IMR-90 (cell line): ENCODE measurements around the gene COL5A1. TPM values are rescaled to one million over a fixed set of nuclear protein-coding genes. Genes with fewer than 3 reads are reported as not detected.

Source experiments
- ATAC-seq: fragments of 200-7000 bp; cut with Tn5 transposase; 2 replicates; pipeline ENCODE4 v1.9.1; 2020; ENCODE audit warnings: low read depth, mild to moderate bottlenecking, moderate library complexity
- BruUV-seq: library from RNA; stranded (reverse); fragments of 400-500 nt; replicated peaks from 2 replicates; lab custom pipeline; 2021; lab: Mats Ljungman, UMichigan
- CTCF ChIA-PET: fragments of 300-600 bp; formaldehyde crosslinking; extraction: SDS; loops from one replicate; lab custom pipeline; 2021; ENCODE audit warnings: antibody characterized with exemption; lab: Yijun Ruan, JAX
- POLR2A ChIA-PET: fragments of 300-600 bp; sonication (Branson Sonifier 250); formaldehyde crosslinking; loops from one replicate; lab custom pipeline; 2022; ENCODE audit warnings: antibody characterized with exemption; ENCODE audit not compliant: unreplicated experiment; lab: Charles Lee
- DNase-seq: peaks from one replicate; pipeline ENCODE4 v3.0.0; 2013
- H2AFZ ChIP-seq: replicated peaks from 2 replicates; pipeline ENCODE3; 2013; ENCODE audit warnings: low read length, mild to moderate bottlenecking; ENCODE audit not compliant: poor library complexity
- H2AK5ac ChIP-seq: 2 replicates; pipeline ENCODE4 v1.6.1; 2013; ENCODE audit warnings: low read depth, low read length, inconsistent platforms
- H2AK9ac ChIP-seq: replicated peaks from 2 replicates; pipeline ENCODE3; 2013; ENCODE audit warnings: mild to moderate bottlenecking, low read depth, low read length, moderate library complexity; ENCODE audit not compliant: poor library complexity
- H2BK120ac ChIP-seq: 2 replicates; pipeline ENCODE4 v1.6.1; 2013; ENCODE audit warnings: low read depth, low read length, inconsistent platforms
- H2BK15ac ChIP-seq: 3 replicates; pipeline ENCODE4 v1.6.1; 2013; ENCODE audit warnings: low read depth, low read length, inconsistent platforms
- H2BK20ac ChIP-seq: 2 replicates; pipeline ENCODE4 v1.6.1; 2013; ENCODE audit warnings: low read depth, mild to moderate bottlenecking, inconsistent platforms, low read length, moderate library complexity
- H2BK5ac ChIP-seq: 2 replicates; pipeline ENCODE4 v1.6.1; 2013; ENCODE audit warnings: mild to moderate bottlenecking, low read depth, low read length, inconsistent platforms; ENCODE audit not compliant: poor library complexity, severe bottlenecking
- H3K14ac ChIP-seq: replicated peaks from 2 replicates; pipeline ENCODE4 v1.6.1; 2013; ENCODE audit warnings: low read depth, low read length, inconsistent platforms
- H3K18ac ChIP-seq: 2 replicates; pipeline ENCODE4 v1.6.1; 2013; ENCODE audit warnings: low read depth, low read length, control low read depth
- H3K23ac ChIP-seq: 2 replicates; pipeline ENCODE4 v1.6.1; 2013; ENCODE audit warnings: low read depth, low read length, inconsistent platforms
- H3K27ac ChIP-seq: 2 replicates; pipeline ENCODE4 v1.5.1; 2013; ENCODE audit warnings: mild to moderate bottlenecking, control low read depth, low read length; ENCODE audit not compliant: insufficient read depth
- H3K27me3 ChIP-seq: 2 replicates; pipeline ENCODE4 v1.6.1; 2013; ENCODE audit warnings: low read length; ENCODE audit not compliant: control insufficient read depth, insufficient read depth
- H3K36me3 ChIP-seq: 2 replicates; pipeline ENCODE4 v1.6.1; 2013; ENCODE audit warnings: low read length, mixed read lengths; ENCODE audit not compliant: control insufficient read depth, insufficient read depth
- H3K4ac ChIP-seq: 2 replicates; pipeline ENCODE4 v1.6.1; 2013; ENCODE audit warnings: low read depth, low read length, inconsistent platforms
- H3K4me1 ChIP-seq: 2 replicates; pipeline ENCODE4 v1.6.1; 2013; ENCODE audit warnings: low read length, mixed read lengths; ENCODE audit not compliant: control insufficient read depth, insufficient read depth
- H3K4me2 ChIP-seq: 2 replicates; pipeline ENCODE4 v1.6.1; 2013; ENCODE audit warnings: low read depth, mild to moderate bottlenecking, control low read depth, low read length, moderate library complexity
- H3K4me3 ChIP-seq: 2 replicates; pipeline ENCODE4 v1.5.1; 2013; ENCODE audit warnings: low read depth, mild to moderate bottlenecking, control low read depth, low read length, moderate library complexity; ENCODE audit not compliant: insufficient read depth
- H3K56ac ChIP-seq: 2 replicates; pipeline ENCODE4 v1.6.1; 2013; ENCODE audit warnings: low read length, inconsistent platforms; ENCODE audit not compliant: insufficient read depth; ENCODE audit errors: extremely low read depth
- H3K79me1 ChIP-seq, 2 experiments: 2 replicates each; pipeline ENCODE4 v1.6.1; 2013; ENCODE audit warnings: low read length in 2 of 2, inconsistent platforms in 1 of 2, low read depth in 1 of 2
- H3K9ac ChIP-seq: 2 replicates; pipeline ENCODE4 v1.6.1; 2013; ENCODE audit warnings: low read depth, low read length, control low read depth
- H3K9me1 ChIP-seq: 2 replicates; pipeline ENCODE4 v1.6.1; 2013; ENCODE audit warnings: low read length, inconsistent platforms; ENCODE audit not compliant: insufficient read depth
- H3K9me3 ChIP-seq: 2 replicates; pipeline ENCODE4 v1.6.1; 2013; ENCODE audit warnings: low read length; ENCODE audit not compliant: control insufficient read depth, insufficient read depth
- H4K20me1 ChIP-seq: 2 replicates; pipeline ENCODE4 v1.6.1; 2013; ENCODE audit warnings: low read length, inconsistent platforms; ENCODE audit not compliant: insufficient read depth
- H4K5ac ChIP-seq: 2 replicates; pipeline ENCODE4 v1.6.1; 2013; ENCODE audit warnings: mild to moderate bottlenecking, low read depth, low read length, control low read depth
- H4K8ac ChIP-seq, 2 experiments: 2 replicates each; pipeline ENCODE4 v1.6.1; 2013; ENCODE audit warnings: low read depth in 2 of 2, low read length in 2 of 2, control low read depth in 1 of 2, inconsistent platforms in 1 of 2
- H4K91ac ChIP-seq: 2 replicates; pipeline ENCODE4 v1.6.1; 2013; ENCODE audit warnings: low read depth, low read length, inconsistent platforms; ENCODE audit not compliant: insufficient read depth
- BHLHE40 ChIP-seq: fragments of 150-350 bp; IDR thresholded peaks from 2 replicates; pipeline ENCODE4 v1.6.1; 2016; ENCODE audit warnings: mild to moderate bottlenecking, low read depth, low read length
- CHD1 ChIP-seq: IDR thresholded peaks from 2 replicates; pipeline ENCODE4 v1.6.1; 2012; ENCODE audit warnings: low read depth, low read length, improper control_type of control experiment
- FOS ChIP-seq: fragments of 150-350 bp; IDR thresholded peaks from 2 replicates; pipeline ENCODE4 v1.6.1; 2016; ENCODE audit warnings: low read depth, low read length
- MAFK ChIP-seq: IDR thresholded peaks from 2 replicates; pipeline ENCODE4 v1.6.1; 2012; ENCODE audit warnings: low read depth, low read length, improper control_type of control experiment
- MAZ ChIP-seq: IDR thresholded peaks from 2 replicates; pipeline ENCODE4 v1.6.1; 2012; ENCODE audit warnings: low read depth, mild to moderate bottlenecking, low read length, improper control_type of control experiment, moderate library complexity, borderline replicate concordance
- NFE2L2 ChIP-seq: fragments of 150-350 bp; IDR thresholded peaks from 2 replicates; pipeline ENCODE4 v1.6.1; 2016; ENCODE audit warnings: low read depth, mild to moderate bottlenecking, low read length
- RAD21 ChIP-seq: IDR thresholded peaks from 2 replicates; pipeline ENCODE4 v1.6.1; 2012; ENCODE audit warnings: low read length, improper control_type of control experiment
- RCOR1 ChIP-seq: IDR thresholded peaks from 2 replicates; pipeline ENCODE4 v1.6.1; 2012; ENCODE audit warnings: mild to moderate bottlenecking, low read length, improper control_type of control experiment; ENCODE audit not compliant: insufficient replicate concordance
- WGBS, 2 experiments: methylation state at CpG; one replicate each; pipeline versions ENCODE4 v1.1.5 to v1.1.7; 2013; ENCODE audit warnings: missing lambda C conversion rate in 2 of 2; ENCODE audit not compliant: insufficient read length in 1 of 2; ENCODE audit errors: extremely low coverage in 2 of 2; 5-methylcytosine and 5-hydroxymethylcytosine counted together
- dilution Hi-C: fragments of 300-500 bp; cut with HindIII; formaldehyde crosslinking; loops from one replicate; pipeline ENCODE4 v1.14.3; 2018; ENCODE audit warnings: low sequenced_read_pairs; ENCODE audit not compliant: unreplicated experiment
- in situ Hi-C: fragments of 300-500 bp; cut with MboI; formaldehyde crosslinking; loops from 3 replicates; pipeline ENCODE4 v1.14.3; 2019; ENCODE audit warnings: low sequenced_read_pairs, inconsistent platforms, mixed read lengths
- intact Hi-C: fragments of 100-400 bp; cut with micrococcal nuclease; formaldehyde crosslinking; loops from 2 replicates; pipeline ENCODE4 v1.10.0; 2022
- polyA plus RNA-seq, 3 experiments: library from polyadenylated mRNA; depleted of rRNA; stranded (reverse); fragments of >200 nt; gene quantifications; 2 replicates each; pipeline ENCODE4 v1.2.3, GENCODE V29; 2012; ENCODE audit warnings: low replicate concordance in 1 of 3
- total RNA-seq: library from RNA; depleted of rRNA; stranded (reverse); fragments of >200 nt; gene quantifications from 2 replicates; pipeline ENCODE4 v1.2.3, GENCODE V29; 2012

The COL5A1 gene
- total and polyA plus RNA-seq, 2 of the 4 experiments (the other 2 are of a cell fraction), result 19.2 to 173 TPM

DNA sequence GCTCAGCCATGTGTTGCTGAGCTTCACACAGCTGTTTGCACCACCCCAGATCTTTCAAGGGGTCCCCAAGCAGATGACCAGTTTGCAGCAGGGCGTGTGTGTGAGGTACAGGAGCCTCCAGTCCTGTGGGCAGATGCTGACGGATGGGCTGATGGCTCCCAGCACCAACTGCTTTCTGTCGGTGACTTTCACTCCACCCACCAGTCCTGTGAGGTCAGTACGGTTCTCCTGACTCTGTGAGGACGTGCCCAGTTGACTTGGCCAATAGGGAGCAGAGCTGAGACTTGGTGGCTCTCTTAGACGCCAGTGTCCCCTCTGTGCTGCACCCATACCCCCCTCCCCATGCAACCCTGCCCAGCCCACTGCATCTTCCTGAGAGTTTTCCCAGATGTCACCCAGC is 19.7 kb downstream of the COL5A1 start:
- 39% methylated on average over 4 of the region's 6 CpGs; no CpG with 5 or more reads in 1 of the 2 experiments for WGBS, 2 experiments
- Histone ChIP-seq H3K79me1 (peaks cover 37 to 79% of the 10 kb centered on the region in 2 experiments), H2AK5ac (peak overlapping the region; percentile 81), H2BK15ac (no peak overlapping the region), H3K4me1 (peaks cover 29% of the 10 kb centered on the region), H3K14ac (peak overlapping the region; percentile 20; the same call in 1 of the 2 replicates), H3K9me1 (peaks cover 46% of the 10 kb centered on the region), H3K27ac (peak overlapping the region; percentile 52), H3K9ac (no peak overlapping the region), H4K20me1 (peaks cover 91% of the 10 kb centered on the region), H3K27me3 (no peaks in the 10 kb centered on the region), H3K4me3 (no peak overlapping the region), H4K8ac (no peak overlapping the region; a peak in 1 of 4 replicates), H3K56ac (peak overlapping the region; percentile 7; the same call in 1 of the 2 replicates), H3K18ac (peak overlapping the region; percentile 16; the same call in 1 of the 2 replicates), H2BK120ac (peak overlapping the region; percentile 28; the same call in 1 of the 2 replicates), H3K4ac (peak overlapping the region; percentile 40; the same call in 1 of the 2 replicates), H2AFZ (peak overlapping the region; percentile 4), H4K5ac (no peak overlapping the region), H2BK20ac (no peak overlapping the region), H3K4me2 (peak overlapping the region; percentile 18; the same call in 1 of the 2 replicates), H2AK9ac (no peak overlapping the region), H3K9me3 (no peaks in the 10 kb centered on the region), H3K36me3 (peaks cover 30% of the 10 kb centered on the region), H2BK5ac (peak overlapping the region; percentile 56), H3K23ac (peak overlapping the region; percentile 7), H4K91ac (peak overlapping the region; percentile 53; the same call in 1 of the 2 replicates)
- ATAC-seq, result no peak
- no TSS peak for BruUV-seq
- no peak for DNase-seq
- intact Hi-C loops (loop anchor here (2.0 to 5.0 kb wide), 2 partner anchors 16 to 214 kb away; no protein-coding TSS in a partner anchor), dilution Hi-C loops (no loop called here), in situ Hi-C loops (loop anchor here (10.0 kb wide), 1 partner anchor 496 kb away; the partner anchor contains the start of gene RNU6ATAC)
- ChIA-PET CTCF (interaction anchor here (1.2 to 1.7 kb wide), 2 partner anchors 37 to 212 kb away, joined by 4 read pairs; no protein-coding TSS in a partner anchor), POLR2A (no interaction called here)
- TF ChIP-seq FOS (no peak), BHLHE40 (no peak), RCOR1 (no peak), RAD21 (no peak), MAFK (no peak), CHD1 (no peak), NFE2L2 (no peak), MAZ (no peak)
